ENCODE data around the gene HAO1.
"Not testable (repeated sequence)": the region's sequence is repeated elsewhere in the genome, so short reads cannot be mapped to it uniquely, and the experiment has no call there.

HAO1 gene

DNA sequence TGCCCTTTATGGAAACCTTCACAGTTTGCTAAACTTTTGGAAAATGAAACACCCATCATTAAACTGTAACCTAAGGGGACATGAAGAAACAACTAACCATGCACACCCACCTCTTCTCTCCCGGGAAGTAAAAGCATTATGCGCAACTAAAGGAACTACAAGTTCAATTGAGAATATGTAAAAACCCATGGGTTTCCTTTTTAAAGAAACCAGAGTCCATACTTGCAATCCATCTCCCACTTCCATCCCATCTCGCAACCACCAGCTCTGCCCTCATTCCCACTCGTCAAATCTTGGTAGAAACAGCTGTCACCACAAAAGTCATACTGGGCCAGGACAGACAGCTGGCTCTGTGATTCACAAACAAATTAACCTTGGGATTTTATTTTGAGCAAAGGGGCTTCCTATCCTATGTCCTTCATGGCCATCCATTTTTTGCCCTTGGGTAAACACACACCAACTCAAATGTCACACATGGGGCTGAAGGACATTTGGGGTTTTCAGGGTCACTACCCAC lies 81.5 kb downstream of the HAO1 start:
- DNase-seq (ENCODE audit: low read depth in 2 of 2, low spot score in 1 of 2) = no peak

DNA sequence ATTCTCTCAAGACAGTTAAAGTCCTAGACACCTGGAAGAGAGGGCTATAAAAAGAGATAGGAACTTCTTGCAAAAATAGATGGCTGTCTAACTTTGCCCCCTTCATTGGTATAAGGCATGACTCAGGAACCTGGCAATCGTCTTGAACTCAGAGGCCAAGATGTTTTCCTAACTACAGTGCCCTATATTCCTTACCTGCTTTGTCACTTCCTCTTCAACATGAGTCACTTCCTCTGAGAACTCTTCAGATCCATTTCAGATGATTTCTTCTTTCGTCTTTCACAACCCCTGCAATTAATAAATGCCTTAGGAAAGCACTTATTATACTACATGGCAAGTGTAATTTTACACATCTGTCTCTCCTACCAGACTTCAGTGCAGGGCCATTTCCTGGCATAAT lies 83.5 kb downstream of the HAO1 start:
- DNase-seq (ENCODE audit: low read depth in 2 of 2, low spot score in 1 of 2) = no peak

DNA sequence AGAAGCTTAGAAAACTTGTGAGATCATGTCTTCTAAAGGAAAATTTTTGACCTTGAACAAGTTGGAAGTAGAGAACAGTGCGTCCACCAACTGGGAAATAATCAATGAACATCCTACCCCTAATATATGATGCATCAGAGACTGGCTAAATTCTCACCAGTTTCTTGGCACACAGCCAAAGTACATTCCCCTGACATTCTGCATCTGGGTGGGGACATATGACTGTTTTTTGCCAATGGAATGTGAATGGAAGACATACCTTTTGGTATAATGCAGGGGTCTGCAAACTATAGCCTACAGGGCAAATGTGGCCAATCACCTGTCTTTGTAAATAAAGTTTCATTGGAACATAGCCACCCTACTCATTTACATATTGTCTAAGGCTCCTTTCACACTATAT lies 84.7 kb downstream of the HAO1 start:
- no peak for DNase-seq (ENCODE audit: low read depth in 2 of 2, low spot score in 1 of 2)

DNA sequence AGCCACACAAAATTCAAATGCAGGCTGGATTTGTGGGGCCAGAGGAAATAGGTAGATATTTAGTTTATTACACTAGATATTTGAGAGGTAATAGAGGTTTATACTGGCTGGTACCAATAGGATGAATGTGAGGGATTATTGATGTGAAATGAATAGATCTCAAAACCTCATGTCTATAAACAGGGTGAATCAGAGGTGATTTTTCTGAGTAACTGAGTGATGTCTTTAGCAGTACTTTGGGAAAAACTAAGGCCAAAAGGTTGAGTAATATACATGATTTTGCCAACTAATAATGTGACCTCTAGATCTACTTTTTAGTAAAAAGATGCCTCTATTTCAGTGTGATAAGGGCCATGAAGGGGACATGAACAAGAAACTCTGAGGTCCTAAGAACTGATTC lies 86.8 kb downstream of the HAO1 start:
- DNase-seq (ENCODE audit: low read depth in 2 of 2, low spot score in 1 of 2) = no peak

DNA sequence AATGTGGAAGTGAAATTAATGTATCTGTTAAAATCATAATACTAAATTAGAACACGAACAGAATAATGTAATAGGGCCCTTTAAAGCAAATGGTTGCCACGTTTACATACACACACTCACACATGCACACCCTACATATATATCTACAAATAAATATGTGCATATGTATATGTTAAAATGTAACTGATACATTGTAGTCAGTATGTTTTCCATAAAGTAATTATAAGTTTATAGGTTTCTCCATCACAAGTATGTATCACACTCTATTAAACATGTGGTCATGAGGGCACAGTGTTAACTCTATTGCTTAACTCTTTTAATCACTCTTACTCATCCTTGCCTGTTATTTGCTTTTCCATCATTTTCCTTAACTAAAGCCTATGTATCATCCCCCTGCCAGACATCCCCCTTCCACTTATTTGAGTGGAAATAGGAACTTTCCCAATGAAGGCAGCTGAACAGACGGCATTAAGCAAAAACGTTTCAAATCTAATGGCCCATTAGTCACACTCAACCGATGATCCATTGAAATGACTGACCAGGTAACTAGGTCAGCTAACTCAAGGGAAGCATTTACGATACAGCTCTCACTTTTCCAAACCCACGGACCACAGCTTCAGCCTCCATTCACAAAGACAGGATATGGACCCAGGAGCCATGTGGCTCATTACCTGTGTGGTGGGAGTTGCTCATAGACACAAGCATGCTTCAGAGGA lies 89.3 kb downstream of the HAO1 start:
- DNase-seq (ENCODE audit: low read depth in 2 of 2, low spot score in 1 of 2) = no peak

DNA sequence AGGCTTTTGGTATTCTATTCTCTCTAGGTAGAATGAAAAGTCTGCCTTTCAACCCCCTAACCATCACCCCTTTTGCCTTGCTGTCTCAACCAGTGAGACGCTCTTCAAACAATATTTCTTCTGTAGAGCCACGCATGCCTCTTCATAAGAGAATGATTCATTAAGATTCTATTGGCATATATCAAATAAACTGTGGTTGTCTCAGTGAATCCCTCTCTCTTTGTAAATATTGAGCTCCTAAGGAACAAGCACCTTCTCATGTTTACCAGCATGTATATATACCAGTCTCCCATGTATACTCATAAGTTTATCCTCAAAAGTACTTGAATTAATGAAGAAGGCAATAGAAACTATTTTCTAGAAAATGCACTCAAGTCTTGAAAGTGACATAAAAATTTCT lies 90.6 kb downstream of the HAO1 start:
- no peak for DNase-seq (ENCODE audit: low read depth in 2 of 2, low spot score in 1 of 2)

DNA sequence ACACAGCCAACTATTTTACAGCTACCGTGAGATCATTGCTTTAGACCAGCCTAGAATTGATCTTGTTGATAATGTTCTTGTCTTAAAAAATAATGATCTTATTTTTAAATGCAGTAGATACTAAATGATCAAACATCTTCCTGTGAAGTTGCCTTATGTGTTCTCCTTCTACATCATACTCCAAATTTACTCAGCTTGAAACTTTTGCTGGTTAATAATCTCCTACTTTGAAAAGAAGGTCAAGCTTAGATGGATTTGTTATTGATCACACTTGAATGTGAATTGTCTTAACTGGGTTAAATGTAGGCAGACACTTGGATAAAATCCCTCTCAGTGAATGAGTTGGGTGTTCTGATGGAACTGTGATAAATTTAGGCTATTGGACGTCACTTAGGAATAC lies 91.9 kb downstream of the HAO1 start:
- DNase-seq (ENCODE audit: low read depth in 2 of 2, low spot score in 1 of 2) = no peak

DNA sequence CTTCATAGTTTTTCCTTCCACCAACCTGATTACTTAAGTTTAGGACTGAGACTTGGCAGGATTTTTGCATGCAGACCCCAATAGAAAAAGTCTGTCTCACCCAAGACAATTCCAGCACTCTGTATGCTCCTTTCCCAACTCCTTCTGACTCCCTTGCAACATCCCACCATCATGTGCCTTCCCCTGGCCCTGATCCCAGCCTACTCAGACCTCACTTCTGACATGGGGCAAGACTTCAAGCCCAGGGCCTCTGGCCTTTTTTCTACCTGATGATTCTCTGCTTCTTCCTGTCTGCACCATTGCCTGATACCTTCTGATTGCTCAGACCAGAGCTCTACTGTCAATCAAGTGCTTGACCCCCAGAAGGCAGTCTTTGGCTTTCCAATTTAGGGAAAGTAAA lies 96.6 kb downstream of the HAO1 start:
- DNase-seq (ENCODE audit: low read depth in 2 of 2, low spot score in 1 of 2) = no peak

DNA sequence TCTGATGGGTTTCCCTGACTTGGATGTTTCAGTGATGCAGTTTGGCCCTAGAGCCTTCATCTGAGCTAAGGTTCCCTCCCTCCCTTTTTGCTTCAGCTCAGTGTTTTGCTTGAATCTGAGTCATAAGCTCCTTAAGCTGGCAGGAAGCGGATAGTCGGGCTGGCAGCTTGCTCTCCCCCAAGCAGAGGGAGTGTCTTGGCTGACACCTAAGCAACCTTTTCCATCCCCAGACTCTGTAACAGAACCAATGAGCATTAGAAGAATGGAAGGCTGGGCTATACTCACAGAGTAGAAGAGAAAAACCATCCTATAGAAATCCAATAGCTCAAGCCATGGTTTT lies 98.3 kb downstream of the HAO1 start:
- DNase-seq (ENCODE audit: low read depth in 2 of 2, low spot score in 1 of 2) = no peak

DNA sequence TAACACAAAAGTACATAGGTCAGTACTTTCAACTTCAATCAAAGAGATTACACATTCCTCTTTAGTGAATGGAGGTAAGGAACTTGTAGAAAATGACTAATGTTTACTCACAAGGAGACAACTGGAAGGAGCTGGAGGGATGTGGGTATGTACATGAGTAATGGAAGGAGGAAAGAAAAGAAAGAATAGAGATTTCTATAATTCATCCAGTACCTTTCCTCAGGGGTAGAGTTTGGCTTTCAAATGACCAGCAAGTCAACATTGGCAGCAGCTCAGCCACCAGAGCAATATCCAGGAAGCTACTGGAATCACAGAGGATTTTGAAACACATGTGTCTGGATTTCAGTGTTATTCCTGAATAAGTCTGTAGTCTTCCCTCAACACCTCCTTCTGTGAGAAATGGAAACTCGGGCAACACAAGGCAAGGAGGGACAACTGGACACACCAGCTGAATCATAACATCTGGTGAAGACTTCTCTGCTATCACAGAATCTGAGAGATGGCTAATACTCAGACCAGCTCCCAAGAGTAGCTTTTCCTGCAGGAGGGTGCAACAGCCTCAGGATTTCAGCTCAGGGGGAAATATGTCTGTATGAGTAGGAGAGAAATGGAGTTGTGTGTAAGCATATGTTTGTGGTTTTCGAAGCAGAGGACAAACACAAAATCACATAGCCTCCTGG lies 98.8 kb downstream of the HAO1 start:
- no peak for DNase-seq (ENCODE audit: low read depth in 2 of 2, low spot score in 1 of 2)

DNA sequence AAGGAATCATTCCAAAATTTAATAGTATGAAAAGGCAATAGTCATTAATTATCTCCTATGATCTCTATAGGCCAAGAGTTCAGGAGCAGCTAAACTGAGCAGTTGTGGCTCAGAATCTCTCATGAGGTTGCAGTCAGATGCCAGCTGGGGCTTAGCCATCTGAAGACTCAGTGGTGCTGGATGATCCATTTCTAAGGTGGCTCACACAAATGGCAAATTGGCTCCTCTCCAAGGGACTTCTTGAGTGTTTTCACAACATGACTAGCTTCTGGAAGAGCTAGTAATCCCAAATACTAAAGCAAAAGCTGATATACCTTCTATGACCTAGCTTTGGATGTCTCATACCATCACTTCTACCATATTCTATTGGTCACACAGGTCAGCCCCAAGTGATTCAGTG lies 104.2 kb downstream of the HAO1 start:
- no peak for DNase-seq (ENCODE audit: low read depth in 2 of 2, low spot score in 1 of 2)

DNA sequence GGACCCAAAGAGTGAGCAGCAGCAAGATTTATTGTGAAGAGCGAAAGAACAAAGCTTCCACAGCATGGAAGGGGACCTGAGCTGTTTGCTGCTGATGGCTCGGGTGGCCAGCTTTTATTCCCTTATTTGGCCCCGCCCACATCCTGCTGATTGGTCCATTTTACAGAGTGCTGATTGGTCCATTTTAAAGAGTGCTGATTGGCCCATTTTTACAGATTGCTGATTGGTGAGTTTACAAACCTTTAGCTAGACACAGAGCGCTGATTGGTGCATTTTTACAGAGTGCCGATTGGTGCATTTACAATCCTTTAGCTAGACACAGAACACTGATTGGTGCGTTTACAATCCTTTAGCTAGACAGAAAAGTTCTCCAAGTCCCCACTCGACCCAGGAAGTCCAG lies 105.8 kb downstream of the HAO1 start:
- DNase-seq (ENCODE audit: low read depth in 2 of 2, low spot score in 1 of 2) = not testable (repeated sequence)

Data from stimulated activated CD8-positive, alpha-beta memory T cell treated with anti-CD3 and anti-CD28 coated beads, Interleukin-4, amount 100 ng/mL, for 1 hour (primary cell).